KMS-11 (cell line): Measurements from ENCODE around the gene SH3D21.

Experiments
- H2AFZ ChIP-seq: fragments of 200-600 bp; sonication (generic); 2 replicates; pipeline ENCODE4 v1.6.1; 2016; ENCODE audit warnings: antibody characterized with exemption, mixed run types, low read depth
- H3K27ac ChIP-seq: fragments of 200-600 bp; sonication (generic); 2 replicates; pipeline ENCODE4 v1.6.1; 2016; ENCODE audit warnings: mild to moderate bottlenecking, mixed run types
- H3K27me3 ChIP-seq: fragments of 200-600 bp; sonication (generic); 2 replicates; pipeline ENCODE4 v1.6.1; 2017; ENCODE audit warnings: mild to moderate bottlenecking, low read depth, mixed run types, moderate library complexity; ENCODE audit not compliant: insufficient read depth
- H3K36me3 ChIP-seq: fragments of 200-600 bp; sonication (generic); 2 replicates; pipeline ENCODE4 v1.6.1; 2017; ENCODE audit warnings: mild to moderate bottlenecking, mixed run types; ENCODE audit not compliant: insufficient read depth
- H3K4me1 ChIP-seq: fragments of 200-600 bp; sonication (generic); 2 replicates; pipeline ENCODE4 v1.6.1; 2016; ENCODE audit warnings: mild to moderate bottlenecking, low read depth, mixed run types; ENCODE audit not compliant: poor library complexity, severe bottlenecking
- H3K4me2 ChIP-seq: fragments of 200-600 bp; sonication (generic); 2 replicates; pipeline ENCODE4 v1.7.0; 2016; ENCODE audit warnings: mild to moderate bottlenecking, mixed run types
- H3K4me3 ChIP-seq: fragments of 200-600 bp; sonication (generic); IDR thresholded peaks from 2 replicates; pipeline ENCODE4 v1.6.1; 2017; ENCODE audit warnings: low read depth, low read length, mixed read lengths; ENCODE audit not compliant: insufficient read depth
- H3K79me2 ChIP-seq: fragments of 200-600 bp; sonication (generic); 2 replicates; pipeline ENCODE4 v1.6.1; 2016; ENCODE audit warnings: low read depth, mixed run types; ENCODE audit not compliant: insufficient read depth
- H3K9ac ChIP-seq: fragments of 200-600 bp; sonication (generic); 2 replicates; pipeline ENCODE4 v1.6.1; 2016; ENCODE audit warnings: mild to moderate bottlenecking, mixed run types
- H4K20me1 ChIP-seq: fragments of 200-600 bp; sonication (generic); 2 replicates; pipeline ENCODE4 v1.6.1; 2016; ENCODE audit warnings: mild to moderate bottlenecking, mixed run types; ENCODE audit not compliant: insufficient read depth
- CTCF ChIP-seq: fragments of 200-600 bp; sonication (generic); conservative IDR thresholded peaks from 2 replicates; pipeline ENCODE4 v1.6.1; 2017; ENCODE audit warnings: low read depth, mild to moderate bottlenecking, antibody characterized with exemption, low read length, moderate library complexity, mixed read lengths

Gene SH3D21

GRCh38 chr1:36350659-36351226 is 44.6 kb downstream of the SH3D21 start:
- no peaks in the 10 kb centered on the region for H3K27me3 ChIP-seq
- H3K79me2 ChIP-seq = no peaks in the 10 kb centered on the region
- H3K36me3 ChIP-seq = no peaks in the 10 kb centered on the region
- no peak for TF ChIP-seq CTCF
- H3K4me1 ChIP-seq = no peaks in the 10 kb centered on the region
- no peak overlapping the region for H3K4me3 ChIP-seq
- H2AFZ ChIP-seq = no peak overlapping the region
- H4K20me1 ChIP-seq = no peaks in the 10 kb centered on the region
- H3K9ac ChIP-seq = no peak overlapping the region
- no peak overlapping the region for H3K4me2 ChIP-seq
- no peak overlapping the region for H3K27ac ChIP-seq

DNA sequence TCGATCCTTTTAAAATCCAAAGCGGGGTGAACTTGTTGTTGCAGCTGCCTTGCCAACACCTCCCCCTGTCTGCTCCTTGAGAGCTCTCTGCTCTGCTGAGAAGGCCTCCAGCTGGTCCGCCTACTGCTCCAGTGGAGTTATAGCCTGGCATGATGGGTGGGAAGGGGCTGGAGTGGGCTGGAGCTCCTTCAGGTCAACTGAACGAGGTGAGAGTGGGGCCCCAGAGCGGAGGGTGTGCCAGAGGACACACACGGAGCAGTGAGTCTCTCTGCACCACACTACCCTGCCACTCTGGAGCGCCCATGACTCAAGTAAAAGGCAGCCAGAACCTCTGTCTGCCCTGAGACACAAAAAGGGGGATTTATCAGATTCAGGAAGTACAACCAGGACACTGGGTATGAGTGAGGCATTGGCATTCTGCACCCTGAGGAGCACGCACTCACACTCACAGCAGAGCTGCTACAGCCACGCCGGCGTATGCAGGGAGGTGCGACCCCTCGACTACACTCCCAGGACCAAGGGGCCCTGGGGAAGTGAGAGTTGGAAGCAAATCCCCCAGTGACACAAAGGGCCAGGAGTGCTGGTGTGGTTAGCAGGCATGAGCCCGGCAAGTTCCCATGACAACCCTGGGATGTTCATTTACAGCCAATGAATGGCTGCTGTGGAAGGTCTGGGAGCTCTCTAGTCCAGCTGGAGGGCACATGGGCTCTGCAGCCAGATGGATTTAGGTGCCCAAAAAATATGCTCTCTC is 45.2 kb downstream of the SH3D21 start:
- no peak overlapping the region for H3K27ac ChIP-seq
- H3K36me3 ChIP-seq = no peaks in the 10 kb centered on the region
- H3K4me1 ChIP-seq = no peaks in the 10 kb centered on the region
- no peak for TF ChIP-seq CTCF
- no peak overlapping the region for H3K9ac ChIP-seq
- no peak overlapping the region for H3K4me3 ChIP-seq
- H3K4me2 ChIP-seq = no peak overlapping the region
- H3K27me3 ChIP-seq = no peaks in the 10 kb centered on the region
- H3K79me2 ChIP-seq = no peaks in the 10 kb centered on the region
- H4K20me1 ChIP-seq = no peaks in the 10 kb centered on the region
- H2AFZ ChIP-seq = no peak overlapping the region

DNA sequence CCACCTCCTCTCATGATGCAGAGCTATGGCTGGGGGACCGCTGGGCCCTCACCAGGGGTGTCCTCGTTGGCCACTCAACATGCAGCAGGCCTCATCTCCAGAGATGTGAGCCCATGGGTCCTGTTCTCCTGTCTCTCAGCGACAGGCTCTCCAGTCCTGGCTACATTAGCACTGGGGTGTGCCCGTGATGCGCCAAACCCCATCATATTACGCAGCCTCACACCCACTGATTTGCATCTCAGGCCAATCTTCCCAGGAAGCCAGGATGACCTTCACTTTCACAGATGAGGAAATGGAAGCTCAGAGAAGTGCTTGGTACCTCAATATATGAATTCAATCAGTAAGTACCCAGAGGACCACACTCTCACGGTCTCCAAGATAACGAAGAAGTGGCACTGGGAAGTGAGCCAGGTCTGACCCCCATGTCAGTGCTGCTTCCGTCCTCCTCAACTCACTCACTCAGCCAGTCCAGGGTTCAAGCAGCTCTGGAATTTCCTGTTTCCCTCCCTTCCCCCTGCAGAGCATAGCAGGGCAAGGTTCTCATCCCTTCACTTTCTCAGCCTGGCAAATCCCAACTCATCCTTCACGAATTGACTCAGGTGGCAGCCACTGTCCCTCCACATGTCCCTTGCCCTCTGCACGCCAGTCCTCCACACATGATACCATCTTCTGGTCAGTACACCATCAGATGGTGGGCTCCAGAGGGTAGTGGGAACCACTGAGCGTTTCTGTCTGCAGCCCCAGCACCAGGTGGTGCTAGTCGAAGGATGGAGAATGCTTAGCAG is 46.1 kb downstream of the SH3D21 start:
- no peaks in the 10 kb centered on the region for H3K27me3 ChIP-seq
- no peak overlapping the region for H3K9ac ChIP-seq
- no peaks in the 10 kb centered on the region for H4K20me1 ChIP-seq
- H2AFZ ChIP-seq = no peak overlapping the region
- TF ChIP-seq CTCF = no peak
- no peak overlapping the region for H3K27ac ChIP-seq
- H3K36me3 ChIP-seq = no peaks in the 10 kb centered on the region
- no peak overlapping the region for H3K4me2 ChIP-seq
- H3K4me1 ChIP-seq = no peaks in the 10 kb centered on the region
- H3K79me2 ChIP-seq = no peaks in the 10 kb centered on the region
- H3K4me3 ChIP-seq = no peak overlapping the region

DNA sequence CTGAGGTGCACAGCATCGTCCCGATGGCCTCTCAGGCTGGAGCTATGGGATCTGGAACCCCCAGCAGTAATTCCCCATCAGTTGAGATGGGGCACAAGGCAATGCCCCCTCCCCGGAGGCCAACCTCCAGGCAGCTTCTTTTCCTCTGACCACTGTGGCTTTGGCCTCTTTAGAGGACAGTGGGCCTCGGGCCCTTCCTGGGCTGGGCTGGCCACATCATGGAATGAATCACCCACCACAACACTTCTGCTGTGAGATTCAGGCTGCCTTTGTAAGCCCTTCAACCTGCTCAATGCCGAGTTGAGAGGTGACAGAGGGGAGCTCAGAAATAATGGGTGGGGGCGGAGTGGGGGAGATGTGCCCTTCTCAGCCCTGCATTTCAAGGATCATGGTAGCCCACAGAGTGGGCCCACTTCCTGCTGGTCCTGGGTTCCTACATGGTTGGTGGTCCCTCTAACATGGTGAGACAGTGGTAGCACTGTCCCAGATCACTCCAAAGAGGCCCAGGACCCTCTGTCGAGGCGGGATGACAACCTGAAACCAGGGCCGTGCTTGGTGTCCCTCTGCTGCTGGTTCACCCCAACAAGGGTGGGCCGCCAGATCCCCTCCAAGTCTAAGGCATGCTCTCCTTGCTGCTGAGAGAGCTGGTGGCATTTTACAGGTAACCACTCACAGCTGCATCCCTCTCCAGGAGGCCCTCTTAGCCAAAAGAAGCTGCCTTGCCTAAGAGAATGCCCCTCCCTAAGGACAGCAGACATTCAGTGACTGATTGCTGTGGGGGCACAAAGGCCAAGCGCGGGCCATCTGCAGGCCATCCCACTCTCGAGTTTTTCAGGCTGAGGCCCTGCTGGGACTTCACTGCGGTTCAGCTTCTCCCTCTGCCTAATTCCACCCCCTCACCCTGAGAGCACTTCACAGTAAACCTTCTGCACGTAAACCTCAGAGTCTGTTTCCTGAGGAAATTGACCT is 47.0 kb downstream of the SH3D21 start:
- Histone ChIP-seq H3K9ac (no peak overlapping the region), H3K27me3 (no peaks in the 10 kb centered on the region), H3K79me2 (no peaks in the 10 kb centered on the region), H3K27ac (no peak overlapping the region), H3K4me3 (no peak overlapping the region), H4K20me1 (no peaks in the 10 kb centered on the region), H2AFZ (no peak overlapping the region), H3K4me2 (no peak overlapping the region), H3K36me3 (no peaks in the 10 kb centered on the region), H3K4me1 (no peaks in the 10 kb centered on the region)
- TF ChIP-seq CTCF = no peak
